Amniotic epithelial cell (primary cell): ENCODE measurements around the gene PAXIP1.

Experiments used
- DNase-seq: peaks from one replicate; pipeline ENCODE4 v3.0.0-alpha.2; 2010; ENCODE audit warnings: low read depth

Gene PAXIP1

GRCh38 chr7:154996756-154997155, 6.2 kb downstream of the PAXIP1 start:
- no peak for DNase-seq

- no peak for DNase-seq
Observed at GRCh38 chr7:154996101-154996500, 6.8 kb downstream of the PAXIP1 start.

GRCh38 chr7:154994996-154995395, 7.9 kb downstream of the PAXIP1 start:
- DNase-seq = no peak

- no peak for DNase-seq
Observed at GRCh38 chr7:154990964-154991540, 11.9 kb downstream of the PAXIP1 start.

- no peak for DNase-seq
Observed at GRCh38 chr7:154987571-154987970, 15.4 kb downstream of the PAXIP1 start.

GRCh38 chr7:154986200-154986945, 16.6 kb downstream of the PAXIP1 start:
- no peak for DNase-seq

GRCh38 chr7:154985230-154985629, 17.7 kb downstream of the PAXIP1 start:
- DNase-seq = no peak

GRCh38 chr7:154984601-154985188, 18.2 kb downstream of the PAXIP1 start:
- DNase-seq = no peak

- DNase-seq = no peak
Observed at GRCh38 chr7:154978017-154978416, 24.9 kb downstream of the PAXIP1 start.

- no peak for DNase-seq
Observed at GRCh38 chr7:154977250-154977649, 25.7 kb downstream of the PAXIP1 start.

GRCh38 chr7:154976844-154977243, 26.1 kb downstream of the PAXIP1 start:
- DNase-seq = no peak

- DNase-seq = no peak
Observed at GRCh38 chr7:154975984-154976383, 26.9 kb downstream of the PAXIP1 start.

- peak; percentile 1 for DNase-seq
Observed at GRCh38 chr7:154973381-154973780, 29.5 kb downstream of the PAXIP1 start.

GRCh38 chr7:154968336-154969001, 34.5 kb downstream of the PAXIP1 start:
- DNase-seq = no peak

- DNase-seq = no peak
Observed at GRCh38 chr7:154967401-154967955, 35.4 kb downstream of the PAXIP1 start.

- DNase-seq = peak; percentile 0
Observed at GRCh38 chr7:154965014-154965413, 37.9 kb downstream of the PAXIP1 start.

- DNase-seq = peak; percentile 31
Observed at GRCh38 chr7:154960063-154960790, 42.7 kb downstream of the PAXIP1 start.

- DNase-seq = no peak
Observed at GRCh38 chr7:154956427-154956826, 46.5 kb downstream of the PAXIP1 start.

GRCh38 chr7:154953006-154953684, 49.8 kb downstream of the PAXIP1 start:
- DNase-seq = peak; percentile 35

- DNase-seq = no peak
Observed at GRCh38 chr7:154950960-154951359, 52.0 kb downstream of the PAXIP1 start.

GRCh38 chr7:154947604-154948003, 55.3 kb downstream of the PAXIP1 start:
- no peak for DNase-seq
